SJCRH30 (cell line): Measurements from ENCODE around the gene ZNF445. TPM values are rescaled to one million over a fixed set of nuclear protein-coding genes. Genes with fewer than 3 reads are reported as not detected.
"Not testable (repeated sequence)": the region's sequence is repeated elsewhere in the genome, so short reads cannot be mapped to it uniquely, and the experiment has no call there.

Source experiments
- DNase-seq, 2 experiments: peaks; one replicate each; pipeline ENCODE4 v3.0.0-alpha.2; 2015 to 2020
- H3K27ac ChIP-seq: fragments of 250-450 bp; sonication (Bioruptor Pico); 2 replicates; pipeline ENCODE4 v1.5.1; 2020; ENCODE audit warnings: mild to moderate bottlenecking, moderate library complexity
- H3K27me3 ChIP-seq: fragments of 250-450 bp; sonication (Bioruptor Pico); 2 replicates; pipeline ENCODE4 v1.5.1; 2020; ENCODE audit warnings: mild to moderate bottlenecking, moderate library complexity
- H3K36me3 ChIP-seq: fragments of 250-450 bp; sonication (Bioruptor Pico); 2 replicates; pipeline ENCODE4 v1.5.1; 2020; ENCODE audit warnings: mild to moderate bottlenecking, moderate library complexity
- H3K4me1 ChIP-seq: fragments of 250-450 bp; sonication (Bioruptor Pico); 2 replicates; pipeline ENCODE4 v1.5.1; 2020; ENCODE audit warnings: mild to moderate bottlenecking, moderate library complexity
- H3K4me3 ChIP-seq: fragments of 250-450 bp; sonication (Bioruptor Pico); 2 replicates; pipeline ENCODE4 v1.5.1; 2020; ENCODE audit warnings: mild to moderate bottlenecking, moderate library complexity
- H3K9me3 ChIP-seq: fragments of 250-450 bp; sonication (Bioruptor Pico); replicated peaks from 2 replicates; pipeline ENCODE4 v1.5.1; 2020; ENCODE audit warnings: mild to moderate bottlenecking, moderate library complexity
- total RNA-seq: library from RNA; depleted of rRNA; stranded (reverse); fragments of >200 nt; shearing (Covaris generic); gene quantifications from 2 replicates; pipeline ENCODE4 v1.2.3, GENCODE V29; 2014

The ZNF445 gene
- total RNA-seq, 1 experiment from 2014 or later = 13.4 TPM

GRCh38 chr3:44414517-44415090, 62.9 kb downstream of the ZNF445 start:
- no peaks in the 10 kb centered on the region for H3K36me3 ChIP-seq
- no peaks in the 10 kb centered on the region for H3K9me3 ChIP-seq
- DNase-seq = no peak
- no peak overlapping the region for H3K27ac ChIP-seq
- H3K4me3 ChIP-seq = no peak overlapping the region
- no peaks in the 10 kb centered on the region for H3K4me1 ChIP-seq
- no peaks in the 10 kb centered on the region for H3K27me3 ChIP-seq

GRCh38 chr3:44412365-44412764, 65.1 kb downstream of the ZNF445 start:
- Histone ChIP-seq H3K27me3 (no peaks in the 10 kb centered on the region), H3K36me3 (no peaks in the 10 kb centered on the region), H3K27ac (no peak overlapping the region), H3K4me3 (no peak overlapping the region), H3K4me1 (no peaks in the 10 kb centered on the region), H3K9me3 (no peaks in the 10 kb centered on the region)
- DNase-seq = no peak

GRCh38 chr3:44411031-44411645, 66.3 kb downstream of the ZNF445 start:
- no peaks in the 10 kb centered on the region for H3K36me3 ChIP-seq
- no peak for DNase-seq
- no peak overlapping the region for H3K4me3 ChIP-seq
- no peaks in the 10 kb centered on the region for H3K9me3 ChIP-seq
- H3K27ac ChIP-seq = no peak overlapping the region
- H3K4me1 ChIP-seq = no peaks in the 10 kb centered on the region
- no peaks in the 10 kb centered on the region for H3K27me3 ChIP-seq

- H3K4me3 ChIP-seq = no peak overlapping the region
- no peaks in the 10 kb centered on the region for H3K27me3 ChIP-seq
- DNase-seq = no peak
These were observed 67.6 kb downstream of the ZNF445 start for GRCh38 chr3:44409640-44410410.

GRCh38 chr3:44402548-44402947, 74.9 kb downstream of the ZNF445 start:
- no peaks in the 10 kb centered on the region for H3K4me1 ChIP-seq
- no peaks in the 10 kb centered on the region for H3K27me3 ChIP-seq
- no peak for DNase-seq
- no peak overlapping the region for H3K4me3 ChIP-seq
- no peaks in the 10 kb centered on the region for H3K9me3 ChIP-seq
- no peak overlapping the region for H3K27ac ChIP-seq
- no peaks in the 10 kb centered on the region for H3K36me3 ChIP-seq

More at GRCh38 chr3:44409640-44410410, 67.6 kb downstream of the ZNF445 start:
- no peaks in the 10 kb centered on the region for H3K4me1 ChIP-seq
- no peak overlapping the region for H3K27ac ChIP-seq
- H3K9me3 ChIP-seq = no peaks in the 10 kb centered on the region
- H3K36me3 ChIP-seq = no peaks in the 10 kb centered on the region

- no peaks in the 10 kb centered on the region for H3K27me3 ChIP-seq
- no peak for DNase-seq
- no peaks in the 10 kb centered on the region for H3K36me3 ChIP-seq
- H3K27ac ChIP-seq = no peak overlapping the region
- H3K4me1 ChIP-seq = no peaks in the 10 kb centered on the region
- H3K4me3 ChIP-seq = no peak overlapping the region
- no peaks in the 10 kb centered on the region for H3K9me3 ChIP-seq
These were observed 76.7 kb downstream of the ZNF445 start for GRCh38 chr3:44400771-44401170.

GRCh38 chr3:44398853-44399252, 78.6 kb downstream of the ZNF445 start:
- DNase-seq = no peak
- Histone ChIP-seq H3K27me3 (no peaks in the 10 kb centered on the region), H3K4me1 (no peaks in the 10 kb centered on the region), H3K4me3 (no peak overlapping the region), H3K36me3 (no peaks in the 10 kb centered on the region), H3K27ac (no peak overlapping the region), H3K9me3 (no peaks in the 10 kb centered on the region)

- H3K9me3 ChIP-seq, H3K4me3 ChIP-seq, H3K36me3 ChIP-seq, DNase-seq, H3K27ac ChIP-seq, H3K27me3 ChIP-seq, H3K4me1 ChIP-seq: not testable (repeated sequence)
These were observed 79.2 kb downstream of the ZNF445 start for GRCh38 chr3:44398271-44398670.

GRCh38 chr3:44396200-44397171, 81.0 kb downstream of the ZNF445 start:
- Histone ChIP-seq H3K9me3 (no peaks in the 10 kb centered on the region), H3K27ac (no peak overlapping the region), H3K36me3 (no peaks in the 10 kb centered on the region), H3K27me3 (no peaks in the 10 kb centered on the region), H3K4me1 (no peaks in the 10 kb centered on the region), H3K4me3 (no peak overlapping the region)
- no peak for DNase-seq

GRCh38 chr3:44395714-44396113, 81.8 kb downstream of the ZNF445 start:
- H3K27me3 ChIP-seq = no peaks in the 10 kb centered on the region

GRCh38 chr3:44392489-44392888, 85.0 kb downstream of the ZNF445 start:
- no peaks in the 10 kb centered on the region for H3K9me3 ChIP-seq
- H3K4me1 ChIP-seq = no peaks in the 10 kb centered on the region
- H3K36me3 ChIP-seq = no peaks in the 10 kb centered on the region
- no peaks in the 10 kb centered on the region for H3K27me3 ChIP-seq
- H3K27ac ChIP-seq = no peak overlapping the region
- H3K4me3 ChIP-seq = no peak overlapping the region
- no peak for DNase-seq

More at GRCh38 chr3:44395714-44396113, 81.8 kb downstream of the ZNF445 start:
- no peak for DNase-seq
- H3K27ac ChIP-seq = no peak overlapping the region
- no peak overlapping the region for H3K4me3 ChIP-seq
- H3K4me1 ChIP-seq = no peaks in the 10 kb centered on the region
- H3K9me3 ChIP-seq = no peaks in the 10 kb centered on the region
- H3K36me3 ChIP-seq = no peaks in the 10 kb centered on the region

- Histone ChIP-seq H3K4me3 (no peak overlapping the region), H3K9me3 (no peaks in the 10 kb centered on the region), H3K27ac (no peak overlapping the region), H3K36me3 (no peaks in the 10 kb centered on the region), H3K4me1 (no peaks in the 10 kb centered on the region), H3K27me3 (no peaks in the 10 kb centered on the region)
- no peak for DNase-seq
These were observed 90.1 kb downstream of the ZNF445 start for GRCh38 chr3:44387404-44387803.
